ENCODE measurements around the gene NRG4. TPM values are rescaled to one million over a fixed set of nuclear protein-coding genes. Genes with fewer than 3 reads are reported as not detected.

Gene NRG4
- total RNA-seq, 1 experiment from 2014 or later = 0.55 TPM

- POLR2A ChIA-PET = no interaction called here
- no peak for TF ChIP-seq NR2C2 (CRISPR knock-in tag; IDR thresholded peaks at IDR 0.05)
- no peak for TF ChIP-seq ZBTB21 (CRISPR knock-in tag; IDR thresholded peaks at IDR 0.05; ENCODE audit: borderline replicate concordance)
- no peak for TF ChIP-seq TP53 (CRISPR knock-in tag; IDR thresholded peaks at IDR 0.05)
- TF ChIP-seq ERG (CRISPR knock-in tag; IDR thresholded peaks at IDR 0.05) = no peak
- no peak for TF ChIP-seq NFE2L1 (CRISPR knock-in tag; IDR thresholded peaks at IDR 0.05)
- TF ChIP-seq MAX (CRISPR knock-in tag; IDR thresholded peaks at IDR 0.05) = no peak
- TF ChIP-seq PRRX2 (CRISPR knock-in tag; IDR thresholded peaks at IDR 0.05) = no peak
- TF ChIP-seq, protein P1, sequence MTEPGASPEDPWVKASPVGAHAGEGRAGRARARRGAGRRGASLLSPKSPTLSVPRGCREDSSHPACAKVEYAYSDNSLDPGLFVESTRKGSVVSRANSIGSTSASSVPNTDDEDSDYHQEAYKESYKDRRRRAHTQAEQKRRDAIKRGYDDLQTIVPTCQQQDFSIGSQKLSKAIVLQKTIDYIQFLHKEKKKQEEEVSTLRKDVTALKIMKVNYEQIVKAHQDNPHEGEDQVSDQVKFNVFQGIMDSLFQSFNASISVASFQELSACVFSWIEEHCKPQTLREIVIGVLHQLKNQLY (CRISPR knock-in tag; IDR thresholded peaks at IDR 0.05) = no peak
- no peak for TF ChIP-seq USF2 (CRISPR knock-in tag; IDR thresholded peaks at IDR 0.05)
- TF ChIP-seq ZNF121 (CRISPR knock-in tag; IDR thresholded peaks at IDR 0.05) = no peak
- TF ChIP-seq, protein P2, sequence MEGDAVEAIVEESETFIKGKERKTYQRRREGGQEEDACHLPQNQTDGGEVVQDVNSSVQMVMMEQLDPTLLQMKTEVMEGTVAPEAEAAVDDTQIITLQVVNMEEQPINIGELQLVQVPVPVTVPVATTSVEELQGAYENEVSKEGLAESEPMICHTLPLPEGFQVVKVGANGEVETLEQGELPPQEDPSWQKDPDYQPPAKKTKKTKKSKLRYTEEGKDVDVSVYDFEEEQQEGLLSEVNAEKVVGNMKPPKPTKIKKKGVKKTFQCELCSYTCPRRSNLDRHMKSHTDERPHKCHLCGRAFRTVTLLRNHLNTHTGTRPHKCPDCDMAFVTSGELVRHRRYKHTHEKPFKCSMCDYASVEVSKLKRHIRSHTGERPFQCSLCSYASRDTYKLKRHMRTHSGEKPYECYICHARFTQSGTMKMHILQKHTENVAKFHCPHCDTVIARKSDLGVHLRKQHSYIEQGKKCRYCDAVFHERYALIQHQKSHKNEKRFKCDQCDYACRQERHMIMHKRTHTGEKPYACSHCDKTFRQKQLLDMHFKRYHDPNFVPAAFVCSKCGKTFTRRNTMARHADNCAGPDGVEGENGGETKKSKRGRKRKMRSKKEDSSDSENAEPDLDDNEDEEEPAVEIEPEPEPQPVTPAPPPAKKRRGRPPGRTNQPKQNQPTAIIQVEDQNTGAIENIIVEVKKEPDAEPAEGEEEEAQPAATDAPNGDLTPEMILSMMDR (IDR thresholded peaks at IDR 0.05) = no peak
- no peak for TF ChIP-seq SOX15 (CRISPR knock-in tag; IDR thresholded peaks at IDR 0.05)
- no peak for TF ChIP-seq STAT6 (CRISPR knock-in tag; conservative IDR thresholded peaks at IDR 0.05; ENCODE audit: low read depth)
- TF ChIP-seq E2F5 (CRISPR knock-in tag; IDR thresholded peaks at IDR 0.05) = no peak
- no peak for TF ChIP-seq MXD4 (CRISPR knock-in tag; IDR thresholded peaks at IDR 0.05; ENCODE audit: borderline replicate concordance)
- Mint-ChIP-seq H3K9me3 (peaks cover 14% of the 10 kb centered on the region), H3K36me3 (peaks cover 4% of the 10 kb centered on the region; the same call in 1 of the 2 replicates), H3K27me3 (ENCODE audit: low read depth) (no peaks in the 10 kb centered on the region), H3K27ac (no peak overlapping the region), H3K4me3 (no peak overlapping the region), H3K4me1 (peaks cover 21% of the 10 kb centered on the region)
- no peak for DNase-seq (ENCODE audit: low spot score)
- no peak for ATAC-seq
- CTCF ChIA-PET = interaction anchor here (2.1 kb wide), 1 partner anchor 67 kb away, joined by 5 read pairs; no protein-coding TSS in a partner anchor
These were observed 16.6 kb downstream of the NRG4 start for GRCh38 chr15:75995611-75996010.

DNA sequence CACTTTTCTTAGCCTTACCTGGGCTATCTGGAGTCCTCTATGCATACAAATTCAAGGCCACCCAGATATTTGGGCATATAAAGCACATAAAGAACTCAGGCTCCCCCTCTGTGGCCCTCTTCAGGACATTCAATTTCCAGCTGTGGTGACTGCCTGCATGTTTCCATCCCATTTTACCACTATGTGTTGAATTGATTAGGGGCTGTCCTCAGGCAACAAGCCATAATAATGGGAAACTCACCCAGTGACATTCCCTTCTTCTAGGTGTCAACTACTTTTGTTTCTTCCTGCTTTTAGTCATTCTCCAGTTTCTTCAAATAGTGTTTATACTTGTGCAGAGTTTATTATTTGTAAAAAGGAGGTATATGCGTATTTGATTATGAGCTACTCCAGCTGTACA lies 18.0 kb downstream of the NRG4 start:
- Mint-ChIP-seq H3K27ac (no peak overlapping the region), H3K27me3 (ENCODE audit: low read depth) (no peaks in the 10 kb centered on the region), H3K9me3 (peaks cover 14% of the 10 kb centered on the region), H3K4me1 (peaks cover 21% of the 10 kb centered on the region), H3K4me3 (no peak overlapping the region), H3K36me3 (peaks cover 4% of the 10 kb centered on the region; the same call in 1 of the 2 replicates)
- POLR2A ChIA-PET = no interaction called here
- DNase-seq (ENCODE audit: low spot score) (no peak), ATAC-seq (peak; percentile 63)
- CTCF ChIA-PET = interaction anchor here (0.7 to 1.0 kb wide), 2 partner anchors 10 to 929 kb away, joined by 3 read pairs; no protein-coding TSS in a partner anchor
- no peak for TF ChIP-seq SMAD3 (CRISPR knock-in tag; IDR thresholded peaks at IDR 0.05; ENCODE audit: borderline replicate concordance)
- no peak for TF ChIP-seq TEAD4 (CRISPR knock-in tag; IDR thresholded peaks at IDR 0.05)
- no peak for TF ChIP-seq ZNF317 (CRISPR knock-in tag; IDR thresholded peaks at IDR 0.05; ENCODE audit: borderline replicate concordance, low read depth)
- no peak for TF ChIP-seq ATF2 (CRISPR knock-in tag; IDR thresholded peaks at IDR 0.05; ENCODE audit: borderline replicate concordance, low read depth)
- no peak for TF ChIP-seq ZNF416 (CRISPR knock-in tag; IDR thresholded peaks at IDR 0.05)
- TF ChIP-seq, protein P3, sequence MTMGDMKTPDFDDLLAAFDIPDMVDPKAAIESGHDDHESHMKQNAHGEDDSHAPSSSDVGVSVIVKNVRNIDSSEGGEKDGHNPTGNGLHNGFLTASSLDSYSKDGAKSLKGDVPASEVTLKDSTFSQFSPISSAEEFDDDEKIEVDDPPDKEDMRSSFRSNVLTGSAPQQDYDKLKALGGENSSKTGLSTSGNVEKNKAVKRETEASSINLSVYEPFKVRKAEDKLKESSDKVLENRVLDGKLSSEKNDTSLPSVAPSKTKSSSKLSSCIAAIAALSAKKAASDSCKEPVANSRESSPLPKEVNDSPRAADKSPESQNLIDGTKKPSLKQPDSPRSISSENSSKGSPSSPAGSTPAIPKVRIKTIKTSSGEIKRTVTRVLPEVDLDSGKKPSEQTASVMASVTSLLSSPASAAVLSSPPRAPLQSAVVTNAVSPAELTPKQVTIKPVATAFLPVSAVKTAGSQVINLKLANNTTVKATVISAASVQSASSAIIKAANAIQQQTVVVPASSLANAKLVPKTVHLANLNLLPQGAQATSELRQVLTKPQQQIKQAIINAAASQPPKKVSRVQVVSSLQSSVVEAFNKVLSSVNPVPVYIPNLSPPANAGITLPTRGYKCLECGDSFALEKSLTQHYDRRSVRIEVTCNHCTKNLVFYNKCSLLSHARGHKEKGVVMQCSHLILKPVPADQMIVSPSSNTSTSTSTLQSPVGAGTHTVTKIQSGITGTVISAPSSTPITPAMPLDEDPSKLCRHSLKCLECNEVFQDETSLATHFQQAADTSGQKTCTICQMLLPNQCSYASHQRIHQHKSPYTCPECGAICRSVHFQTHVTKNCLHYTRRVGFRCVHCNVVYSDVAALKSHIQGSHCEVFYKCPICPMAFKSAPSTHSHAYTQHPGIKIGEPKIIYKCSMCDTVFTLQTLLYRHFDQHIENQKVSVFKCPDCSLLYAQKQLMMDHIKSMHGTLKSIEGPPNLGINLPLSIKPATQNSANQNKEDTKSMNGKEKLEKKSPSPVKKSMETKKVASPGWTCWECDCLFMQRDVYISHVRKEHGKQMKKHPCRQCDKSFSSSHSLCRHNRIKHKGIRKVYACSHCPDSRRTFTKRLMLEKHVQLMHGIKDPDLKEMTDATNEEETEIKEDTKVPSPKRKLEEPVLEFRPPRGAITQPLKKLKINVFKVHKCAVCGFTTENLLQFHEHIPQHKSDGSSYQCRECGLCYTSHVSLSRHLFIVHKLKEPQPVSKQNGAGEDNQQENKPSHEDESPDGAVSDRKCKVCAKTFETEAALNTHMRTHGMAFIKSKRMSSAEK (CRISPR knock-in tag; IDR thresholded peaks at IDR 0.05; ENCODE audit: borderline replicate concordance) = no peak
